Naive thymus-derived CD8-positive, alpha-beta T cell (primary cell): ENCODE data around the gene RING1. TPM values are rescaled to one million over a fixed set of nuclear protein-coding genes. Genes with fewer than 3 reads are reported as not detected.

Experiments used
- ATAC-seq, 2 donors: fragments of 150-1000 bp; cut with Tn5 transposase in 1 of 2; sonication (Bioruptor Pico), chemical (Tn5 transposase) in 1 of 2; 1 replicate in 1 of 2; 2 replicates in 1 of 2; pipeline ENCODE4 v1.10.0; 2021; ENCODE audit warnings: mild to moderate bottlenecking in 2 of 2, moderate library complexity in 2 of 2
- POLR2A ChIA-PET: fragments of 350-600 bp; sonication (Branson Sonifier 250); formaldehyde crosslinking; loops from one replicate; lab custom pipeline; 2021; ENCODE audit warnings: antibody characterized with exemption; lab: Charles Lee
- DNase-seq, 10 donors: peaks; one replicate each; pipeline versions ENCODE4 v3.0.0 to v3.0.0-alpha.2; 2020 to 2022
- H3K27ac Mint-ChIP-seq, 10 donors: one replicate each; pipeline ENCODE4 v1.8.0; 2020 to 2022; ENCODE audit warnings: mild to moderate bottlenecking in 10 of 10, mixed read lengths in 10 of 10, moderate library complexity in 4 of 10, inconsistent platforms in 1 of 10
- H3K27me3 Mint-ChIP-seq, 5 donors: one replicate each; pipeline ENCODE4 v1.8.0; 2021 to 2022; ENCODE audit warnings: mixed read lengths in 5 of 5
- H3K36me3 Mint-ChIP-seq, 3 donors: one replicate each; pipeline ENCODE4 v1.8.0; 2020 to 2022; ENCODE audit warnings: mixed read lengths in 3 of 3, mild to moderate bottlenecking in 2 of 3, inconsistent platforms in 1 of 3
- H3K4me1 Mint-ChIP-seq, 4 donors: one replicate each; pipeline ENCODE4 v1.8.0; 2021 to 2022; ENCODE audit warnings: mixed read lengths in 4 of 4
- H3K4me3 Mint-ChIP-seq, 10 donors: one replicate each; pipeline ENCODE4 v1.8.0; 2020 to 2022; ENCODE audit warnings: mild to moderate bottlenecking in 10 of 10, mixed read lengths in 10 of 10, moderate library complexity in 6 of 10, inconsistent platforms in 1 of 10
- H3K9me3 Mint-ChIP-seq, 9 donors: one replicate each; pipeline ENCODE4 v1.8.0; 2020 to 2022; ENCODE audit warnings: mixed read lengths in 9 of 9, mild to moderate bottlenecking in 3 of 9, inconsistent platforms in 1 of 9, moderate library complexity in 1 of 9
- polyA plus RNA-seq, 3 donors: library from polyadenylated mRNA; unstranded; fragments of 300-500 nt; fragmentation: Illumina TruSeq; gene quantifications; one replicate each; pipeline ENCODE4 v1.2.3, GENCODE V29; 2021
- total RNA-seq, 8 experiments: library from RNA in 2 of 8; stranded (reverse) in 2 of 8; gene quantifications; one replicate each; pipeline ENCODE4 v1.2.3 and lab custom pipeline; 2021 to 2026

RING1 gene
- total and polyA plus RNA-seq, 5 experiments from 2014 or later, result 12.1 to 59.1 (median 12.5) TPM

DNA sequence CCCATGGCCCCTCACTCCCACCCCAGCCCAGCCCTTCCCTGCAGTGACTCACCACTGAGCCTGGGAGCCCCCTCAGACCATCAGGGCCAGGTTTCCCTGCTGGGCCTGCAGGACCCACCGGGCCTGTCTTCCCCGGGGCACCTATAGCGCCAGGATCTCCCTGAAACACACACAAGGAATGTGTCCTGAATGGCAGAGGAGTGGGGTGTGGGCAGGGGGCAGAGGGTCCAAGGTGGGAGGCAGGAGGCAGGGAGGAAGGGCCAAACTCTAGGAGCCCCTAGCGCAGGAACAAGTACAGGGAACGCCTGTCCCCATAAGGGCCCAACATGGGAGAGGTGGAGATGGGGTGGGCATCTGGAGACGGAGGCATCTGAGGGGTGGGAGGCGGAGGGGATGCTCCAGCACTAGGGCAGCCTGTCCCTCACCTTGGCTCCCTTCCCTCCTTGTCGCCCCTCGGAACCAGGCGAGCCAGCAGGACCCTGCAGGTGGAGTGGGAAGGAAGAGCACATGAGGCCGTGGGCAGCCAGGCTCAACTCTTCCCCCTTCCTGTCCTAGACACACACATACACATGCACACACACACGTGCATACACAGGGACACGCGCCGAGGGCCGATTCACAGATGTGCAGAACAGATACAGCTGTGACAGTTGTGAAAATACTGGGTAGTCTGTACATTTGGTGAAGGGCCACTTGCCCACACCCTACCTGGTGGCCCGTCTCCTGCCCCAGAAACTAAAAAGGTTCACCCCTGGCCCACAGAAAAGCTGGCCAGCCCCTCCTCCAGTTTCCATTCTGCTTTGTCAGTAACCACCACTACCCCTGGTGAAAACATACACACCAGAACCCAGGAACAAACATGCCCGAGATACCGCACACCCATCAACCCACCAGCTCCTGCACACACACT, 40.7 kb upstream of the RING1 start:
- DNase-seq (no peak), ATAC-seq (no peak)
- H3K27me3 Mint-ChIP-seq, result peaks cover 0 to 3% (median 0%) of the 10 kb centered on the region in 5 donors
- no peak overlapping the region for H3K4me3 Mint-ChIP-seq
- no peaks in the 10 kb centered on the region for H3K36me3 Mint-ChIP-seq
- H3K4me1 Mint-ChIP-seq, result no peaks in the 10 kb centered on the region
- no peak overlapping the region for H3K27ac Mint-ChIP-seq
- no peaks in the 10 kb centered on the region for H3K9me3 Mint-ChIP-seq
- POLR2A ChIA-PET, result no interaction called here

DNA sequence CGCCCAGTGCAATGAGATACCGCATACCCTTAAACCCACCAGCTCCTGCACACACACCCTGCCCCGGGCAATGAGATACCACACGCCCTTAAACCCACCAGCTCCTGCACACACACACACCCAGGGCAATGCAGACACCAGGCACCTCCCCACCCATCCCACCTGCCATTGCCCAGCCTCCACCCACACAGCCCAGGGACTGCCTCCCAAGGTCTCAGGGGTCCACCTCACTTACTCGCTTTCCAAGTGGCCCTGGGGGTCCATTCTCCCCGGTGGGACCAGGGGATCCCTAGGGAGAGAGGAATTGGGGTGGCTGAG, 40.1 kb upstream of the RING1 start:
- peaks cover 0 to 3% (median 0%) of the 10 kb centered on the region in 5 donors for H3K27me3 Mint-ChIP-seq
- H3K4me3 Mint-ChIP-seq, result no peak overlapping the region
- H3K36me3 Mint-ChIP-seq, result no peaks in the 10 kb centered on the region
- H3K4me1 Mint-ChIP-seq, result no peaks in the 10 kb centered on the region
- H3K9me3 Mint-ChIP-seq, result no peaks in the 10 kb centered on the region
- H3K27ac Mint-ChIP-seq, result no peak overlapping the region
- POLR2A ChIA-PET, result no interaction called here
- ATAC-seq (no peak), DNase-seq (no peak)

DNA sequence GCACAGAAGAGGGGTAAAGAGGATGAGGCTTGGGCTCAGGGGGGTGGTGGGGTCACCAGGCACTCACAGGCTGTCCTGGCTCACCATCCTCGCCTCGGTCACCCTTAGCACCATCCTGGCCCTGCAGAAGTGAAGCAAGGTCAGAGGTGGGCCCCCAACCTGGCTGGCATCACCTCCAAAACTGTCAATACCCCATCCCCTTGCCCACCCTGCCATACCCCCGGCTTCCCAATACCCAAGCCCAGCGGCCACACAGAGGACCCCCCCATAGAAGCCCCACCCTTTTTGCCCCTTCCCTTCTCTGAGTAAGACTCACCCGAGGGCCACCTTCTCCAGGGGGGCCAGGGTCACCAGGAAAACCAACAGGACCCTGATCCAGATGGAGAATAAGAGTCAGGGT, 39.7 kb upstream of the RING1 start:
- no peak for DNase-seq
- peaks cover 0 to 3% (median 0%) of the 10 kb centered on the region in 5 donors for H3K27me3 Mint-ChIP-seq
- no peaks in the 10 kb centered on the region for H3K36me3 Mint-ChIP-seq
- peak overlapping the region in 1 of 10 donors; percentile 39 for H3K27ac Mint-ChIP-seq
- POLR2A ChIA-PET, result no interaction called here
- no peak for ATAC-seq
- H3K4me1 Mint-ChIP-seq, result no peaks in the 10 kb centered on the region
- no peak overlapping the region for H3K4me3 Mint-ChIP-seq
- no peaks in the 10 kb centered on the region for H3K9me3 Mint-ChIP-seq

DNA sequence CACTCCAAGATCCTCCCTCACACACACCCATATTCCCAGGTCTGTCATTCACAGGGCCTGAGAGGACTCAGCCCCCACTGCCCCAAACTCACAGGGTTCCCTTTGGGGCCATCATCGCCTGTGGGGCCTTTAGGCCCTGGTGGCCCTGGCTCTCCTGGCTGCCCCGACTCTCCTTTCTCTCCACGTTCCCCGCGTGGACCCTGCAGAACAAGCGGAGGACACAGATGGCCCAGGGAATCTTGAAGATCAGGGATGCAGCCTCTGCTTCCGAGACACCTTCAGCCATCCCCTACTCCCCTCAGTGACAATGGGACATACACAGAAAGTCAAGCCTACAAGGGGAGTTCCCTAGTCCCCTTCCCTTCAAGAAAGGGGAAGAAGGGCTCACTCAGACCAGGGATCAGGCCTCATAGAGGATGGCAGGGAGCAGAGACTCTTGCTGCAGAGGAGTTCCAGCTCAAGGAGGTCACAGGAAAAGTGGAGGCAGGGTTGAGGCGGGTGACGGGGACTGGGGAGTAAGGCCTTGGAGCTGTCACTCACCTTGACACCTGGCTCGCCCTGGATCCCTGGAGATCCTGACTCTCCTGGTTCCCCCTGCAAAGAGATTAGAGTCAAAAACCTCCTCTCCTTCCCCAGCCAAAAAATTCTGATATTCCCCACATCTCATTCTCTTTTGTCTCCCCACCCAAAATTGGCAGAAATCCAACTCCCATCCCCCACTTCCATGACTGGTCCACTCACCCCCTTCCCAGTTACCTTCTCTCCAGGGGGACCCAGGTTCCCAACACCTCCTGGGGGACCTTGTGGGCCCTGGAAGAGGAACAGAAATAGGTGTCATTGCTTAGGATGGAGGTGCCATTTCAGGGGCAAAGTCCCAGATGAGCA, 38.8 kb upstream of the RING1 start:
- ATAC-seq (no peak), DNase-seq (no peak)
- no peaks in the 10 kb centered on the region for H3K4me1 Mint-ChIP-seq
- H3K36me3 Mint-ChIP-seq, result no peaks in the 10 kb centered on the region
- no peaks in the 10 kb centered on the region for H3K9me3 Mint-ChIP-seq
- H3K27me3 Mint-ChIP-seq, result peaks cover 0 to 3% (median 0%) of the 10 kb centered on the region in 5 donors
- POLR2A ChIA-PET, result interaction anchor here (0.7 kb wide), 1 partner anchor 49 kb away, joined by 3 read pairs; no protein-coding TSS in a partner anchor
- no peak overlapping the region for H3K4me3 Mint-ChIP-seq
- peak overlapping the region in 3 of 10 donors; percentile 35 to 50 (median 43) for H3K27ac Mint-ChIP-seq

DNA sequence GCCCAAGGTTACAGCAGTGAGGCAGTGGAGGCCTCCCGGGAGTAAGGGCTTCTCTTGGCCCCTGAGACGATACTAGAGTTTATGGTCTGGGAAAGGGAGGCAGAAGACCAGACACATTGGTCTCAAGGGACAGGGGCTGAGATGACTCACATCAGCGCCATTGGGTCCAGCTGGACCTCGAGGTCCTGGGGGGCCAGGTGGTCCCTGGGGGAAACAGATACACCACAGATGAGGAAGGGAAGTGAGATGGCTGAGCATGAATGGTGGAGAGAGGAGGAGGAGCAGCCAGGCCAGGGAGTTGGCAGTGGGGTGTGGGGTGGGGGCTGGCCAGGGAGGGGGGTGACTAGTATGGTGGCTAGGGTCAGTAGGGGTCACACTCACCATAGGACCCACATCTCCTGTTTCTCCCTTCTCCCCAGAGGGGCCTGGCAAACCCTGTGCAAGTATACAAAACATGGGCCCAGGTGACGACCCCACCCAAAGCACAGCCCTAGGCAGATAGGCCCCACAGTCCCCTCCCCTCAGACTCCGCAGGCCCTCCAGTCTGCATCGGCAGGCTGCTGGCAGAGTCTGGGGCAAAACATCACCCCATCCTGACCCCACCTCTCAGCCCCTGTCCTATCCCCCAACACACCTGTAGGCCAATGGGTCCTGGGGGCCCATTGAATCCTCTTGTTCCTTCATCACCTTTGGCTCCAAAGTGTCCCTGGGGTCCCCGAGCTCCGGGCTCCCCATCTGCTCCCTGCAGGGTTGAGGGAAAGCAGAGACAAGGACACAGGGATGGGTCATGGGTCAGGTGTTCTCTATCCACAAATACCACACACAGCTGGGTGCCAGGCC, 37.9 kb upstream of the RING1 start:
- no peaks in the 10 kb centered on the region for H3K9me3 Mint-ChIP-seq
- ATAC-seq (no peak), DNase-seq (peak in 1 of 10 donors; percentile 49)
- peaks cover 0 to 5% (median 0%) of the 10 kb centered on the region in 5 donors for H3K27me3 Mint-ChIP-seq
- H3K4me3 Mint-ChIP-seq, result no peak overlapping the region
- H3K36me3 Mint-ChIP-seq, result no peaks in the 10 kb centered on the region
- H3K4me1 Mint-ChIP-seq, result no peaks in the 10 kb centered on the region
- peak overlapping the region in 2 of 10 donors; percentile 43 to 52 for H3K27ac Mint-ChIP-seq
- POLR2A ChIA-PET, result no interaction called here

DNA sequence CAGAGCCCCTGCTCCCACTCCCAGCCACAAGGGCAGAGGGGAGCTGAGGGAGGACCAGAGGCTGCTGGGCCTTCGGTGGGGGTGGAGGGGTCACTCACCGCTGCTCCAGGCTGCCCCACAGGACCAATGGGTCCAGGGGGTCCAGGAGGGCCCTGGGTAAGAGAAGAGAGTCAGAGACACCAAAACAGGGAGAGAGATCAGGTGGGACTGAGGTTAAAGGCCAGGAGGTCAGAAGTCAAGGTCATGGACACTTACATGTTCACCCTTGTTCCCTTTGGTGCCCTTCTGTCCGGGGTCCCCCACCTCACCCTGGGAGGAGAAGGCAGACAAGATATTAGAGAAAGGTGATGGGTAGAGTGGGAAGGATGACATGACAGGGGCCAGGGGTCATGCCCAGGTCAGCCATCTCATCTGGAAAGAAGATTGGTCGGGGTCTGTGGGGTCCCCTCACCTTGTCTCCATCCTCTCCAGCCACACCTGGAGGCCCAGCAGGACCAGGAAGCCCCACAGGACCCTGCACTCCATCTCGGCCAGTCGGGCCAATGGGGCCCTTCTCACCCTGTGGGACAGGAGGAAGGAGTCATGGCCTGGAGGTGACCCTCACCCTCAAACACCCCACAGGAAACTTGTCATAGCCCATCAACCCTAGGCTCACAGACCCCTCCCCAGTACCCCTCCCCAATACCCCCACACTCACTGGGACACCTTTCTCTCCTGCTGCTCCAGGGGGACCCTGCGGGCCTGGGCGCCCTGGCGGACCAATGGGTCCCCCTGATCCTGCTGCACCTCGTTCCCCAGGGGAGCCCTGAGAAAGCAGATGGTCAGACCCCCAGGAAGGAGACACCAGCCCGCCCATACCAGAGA, 37.1 kb upstream of the RING1 start:
- H3K9me3 Mint-ChIP-seq, result no peaks in the 10 kb centered on the region
- H3K27me3 Mint-ChIP-seq, result peaks cover 0 to 8% (median 0%) of the 10 kb centered on the region in 5 donors
- peak in 1 of 10 donors; percentile 51 for DNase-seq
- POLR2A ChIA-PET, result no interaction called here
- no peak overlapping the region for H3K27ac Mint-ChIP-seq
- H3K4me3 Mint-ChIP-seq, result no peak overlapping the region
- H3K4me1 Mint-ChIP-seq, result no peaks in the 10 kb centered on the region
- ATAC-seq, result no peak
- H3K36me3 Mint-ChIP-seq, result no peaks in the 10 kb centered on the region

DNA sequence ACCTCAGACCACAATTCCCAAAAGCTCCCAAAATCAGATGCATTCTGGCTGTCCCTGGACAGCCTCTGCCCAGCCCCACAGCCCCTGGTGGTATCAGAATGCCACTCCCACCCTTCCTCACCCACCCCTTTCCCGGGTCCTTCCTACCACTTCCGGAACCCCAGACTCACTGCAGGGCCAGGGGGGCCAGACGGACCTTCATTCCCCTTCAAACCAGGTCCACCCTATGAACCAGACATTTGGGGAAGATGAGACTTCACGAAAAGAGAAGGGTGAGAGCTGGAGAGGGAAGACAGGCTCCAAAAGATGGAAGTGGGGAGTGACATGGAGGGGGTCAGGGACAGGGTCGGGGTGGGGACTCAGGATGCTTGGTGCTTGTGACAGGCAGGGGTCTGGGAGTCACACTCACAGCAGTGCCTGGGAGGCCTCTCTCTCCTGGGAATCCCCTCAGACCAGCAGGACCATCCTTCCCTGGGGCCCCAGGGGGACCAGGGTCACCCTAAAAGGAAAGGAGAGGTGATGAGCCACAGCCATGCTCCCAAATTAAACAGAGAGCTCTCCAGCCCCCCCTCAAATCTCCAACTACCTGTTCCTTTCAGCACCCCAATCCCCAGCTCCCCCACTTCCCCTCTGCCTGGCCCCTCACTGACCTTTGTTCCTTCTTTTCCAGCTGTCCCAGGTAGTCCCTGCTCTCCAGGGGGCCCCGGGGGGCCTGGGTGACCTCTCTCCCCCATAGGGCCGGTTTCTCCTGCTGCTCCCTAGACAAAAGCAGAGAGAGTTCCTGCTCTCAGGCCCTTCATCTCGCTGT, 36.2 kb upstream of the RING1 start:
- POLR2A ChIA-PET, result interaction anchor here (1.6 kb wide), 1 partner anchor 10 kb away, joined by 4 read pairs; no protein-coding TSS in a partner anchor
- no peaks in the 10 kb centered on the region for H3K4me1 Mint-ChIP-seq
- no peaks in the 10 kb centered on the region for H3K9me3 Mint-ChIP-seq

DNA sequence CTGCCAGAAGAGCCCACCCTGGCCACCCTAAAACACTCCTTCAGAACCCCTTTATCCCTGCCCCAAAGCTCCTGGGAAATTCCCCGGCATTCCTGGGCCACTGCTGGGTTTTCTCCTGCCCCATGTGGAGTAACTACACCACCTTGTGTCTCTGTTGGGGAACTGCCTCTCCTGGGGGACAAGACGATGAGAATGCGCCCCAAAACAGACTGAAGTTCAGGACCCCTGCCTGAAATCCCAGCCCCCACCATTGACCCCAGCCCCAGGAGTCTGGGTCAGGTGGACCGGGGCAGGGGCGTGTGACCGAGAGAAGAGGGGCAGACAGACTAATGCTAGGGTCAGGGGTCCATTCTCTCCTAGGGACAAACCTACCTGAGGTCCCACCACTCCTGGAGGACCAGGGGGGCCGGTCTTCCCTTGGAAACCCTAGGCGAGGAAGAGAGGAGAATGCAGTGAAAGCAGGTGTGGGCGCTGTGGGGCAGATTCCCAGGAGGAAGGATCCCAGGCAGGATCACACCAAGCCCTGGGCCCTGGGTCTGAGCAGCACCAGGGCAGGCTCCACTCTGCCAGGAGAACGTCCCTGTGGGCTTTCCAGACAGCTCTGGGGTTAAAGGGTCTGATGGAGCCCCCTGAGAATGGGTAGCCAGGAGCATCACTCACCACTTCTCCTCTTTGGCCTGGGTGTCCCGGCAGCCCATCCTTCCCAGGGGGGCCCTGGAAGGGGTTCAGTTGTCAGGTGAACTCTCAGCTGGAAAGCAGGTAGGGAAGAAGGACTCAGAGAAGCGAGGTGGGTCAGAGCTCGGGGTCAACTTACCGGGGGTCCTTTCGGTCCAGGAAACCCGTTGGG, 35.4 kb upstream of the RING1 start:
- ATAC-seq, result no peak
- no peak overlapping the region for H3K4me3 Mint-ChIP-seq
- H3K4me1 Mint-ChIP-seq, result no peaks in the 10 kb centered on the region
- peak in 2 of 10 donors; percentile 5 to 27 for DNase-seq
- peak overlapping the region in 1 of 10 donors; percentile 90 for H3K27ac Mint-ChIP-seq
- peaks cover 0 to 8% (median 0%) of the 10 kb centered on the region in 5 donors for H3K27me3 Mint-ChIP-seq
- POLR2A ChIA-PET, result interaction anchor here (1.0 to 1.6 kb wide), 2 partner anchors 9 to 99 kb away, joined by 3 to 4 read pairs; partner anchors contain the start of genes RPS18 and VPS52
- no peaks in the 10 kb centered on the region for H3K36me3 Mint-ChIP-seq
- no peaks in the 10 kb centered on the region for H3K9me3 Mint-ChIP-seq

More for the DNA sequence above, 36.2 kb upstream of the RING1 start:
- Mint-ChIP-seq H3K27ac (no peak overlapping the region), H3K4me3 (no peak overlapping the region), H3K27me3 (peaks cover 0 to 8% (median 0%) of the 10 kb centered on the region in 5 donors), H3K36me3 (no peaks in the 10 kb centered on the region)
- ATAC-seq (no peak), DNase-seq (peak in 1 of 10 donors; percentile 28)

DNA sequence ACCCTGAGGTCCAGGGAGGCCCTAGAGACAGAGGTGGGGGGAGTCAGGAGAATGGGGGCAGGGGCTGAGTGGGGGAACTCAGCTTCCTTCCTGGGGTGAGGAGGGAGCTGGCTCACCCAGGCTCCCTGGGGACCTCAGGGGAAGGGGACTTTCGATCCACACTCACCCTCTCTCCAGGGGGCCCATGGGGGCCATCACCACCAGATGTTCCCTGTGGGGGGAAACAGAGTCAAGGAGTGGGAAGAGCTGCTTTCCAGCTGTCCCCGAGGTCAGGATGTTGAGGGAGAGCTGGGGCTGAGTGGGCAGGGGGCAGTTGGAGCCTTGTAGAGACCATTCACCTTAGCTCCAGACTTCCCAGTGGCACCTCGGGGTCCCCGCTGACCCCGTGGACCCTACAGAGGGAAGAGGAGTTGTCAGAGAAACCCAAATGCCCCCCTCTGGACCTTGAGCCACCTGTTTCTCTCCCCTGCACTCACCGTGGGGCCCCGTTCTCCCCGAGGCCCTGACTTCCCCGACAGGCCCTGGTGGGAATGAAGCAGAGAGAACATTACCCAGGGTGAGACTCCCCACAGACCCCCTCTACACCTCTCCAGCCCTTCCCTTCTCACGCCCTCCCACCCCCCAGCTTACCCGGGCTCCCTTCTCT, 34.6 kb upstream of the RING1 start:
- H3K4me1 Mint-ChIP-seq, result no peaks in the 10 kb centered on the region
- DNase-seq (peak in 1 of 10 donors; percentile 16), ATAC-seq (no peak)
- H3K27ac Mint-ChIP-seq, result peak overlapping the region in 1 of 10 donors; percentile 11
- H3K27me3 Mint-ChIP-seq, result peaks cover 0 to 8% (median 0%) of the 10 kb centered on the region in 5 donors
- no peaks in the 10 kb centered on the region for H3K9me3 Mint-ChIP-seq
- no peaks in the 10 kb centered on the region for H3K36me3 Mint-ChIP-seq
- H3K4me3 Mint-ChIP-seq, result no peak overlapping the region
- POLR2A ChIA-PET, result interaction anchor here (1.0 to 1.6 kb wide), 2 partner anchors 9 to 98 kb away, joined by 3 to 4 read pairs; partner anchors contain the start of genes RPS18 and VPS52
